MCF 10A (cell line): ENCODE results near the gene ANKRD6. TPM values are rescaled to one million over a fixed set of nuclear protein-coding genes. Genes with fewer than 3 reads are reported as not detected.

ENCODE experiments used
- BruUV-seq: library from RNA; stranded (reverse); fragments of 400-500 nt; replicated peaks from 2 replicates; lab custom pipeline; 2021; lab: Mats Ljungman, UMichigan
- CTCF ChIA-PET: fragments of 300-600 bp; sonication (Branson Sonifier 250); formaldehyde crosslinking; extraction: SDS; loops from one replicate; lab custom pipeline; 2021; ENCODE audit warnings: antibody characterized with exemption, inconsistent platforms; lab: Yijun Ruan, JAX
- POLR2A ChIA-PET: fragments of 300-600, 350-650 bp; sonication (Branson Sonifier 250); formaldehyde crosslinking; extraction: SDS; loops from one replicate; lab custom pipeline; 2020; ENCODE audit warnings: antibody characterized with exemption, inconsistent platforms; lab: Yijun Ruan, JAX
- DNase-seq: peaks from one replicate; pipeline ENCODE4 v3.0.0-alpha.2; 2018; ENCODE audit not compliant: unreplicated experiment
- H3K27ac Mint-ChIP-seq: one replicate; pipeline ENCODE4 v1.8.0; 2022; ENCODE audit warnings: mild to moderate bottlenecking, low read depth, mixed read lengths; ENCODE audit not compliant: unreplicated experiment
- H3K27me3 Mint-ChIP-seq: one replicate; pipeline ENCODE4 v1.8.0; 2022; ENCODE audit warnings: mixed read lengths; ENCODE audit not compliant: insufficient read depth, unreplicated experiment
- H3K36me3 Mint-ChIP-seq: one replicate; pipeline ENCODE4 v1.8.0; 2022; ENCODE audit warnings: mild to moderate bottlenecking, moderate library complexity, mixed read lengths; ENCODE audit not compliant: insufficient read depth, unreplicated experiment
- H3K4me1 Mint-ChIP-seq: one replicate; pipeline ENCODE4 v1.8.0; 2022; ENCODE audit warnings: mixed read lengths; ENCODE audit not compliant: insufficient read depth, unreplicated experiment
- H3K4me3 Mint-ChIP-seq: one replicate; pipeline ENCODE4 v1.8.0; 2022; ENCODE audit warnings: mild to moderate bottlenecking, moderate library complexity, mixed read lengths; ENCODE audit not compliant: unreplicated experiment
- H3K9me3 Mint-ChIP-seq: one replicate; pipeline ENCODE4 v1.8.0; 2022; ENCODE audit warnings: mixed read lengths; ENCODE audit not compliant: unreplicated experiment
- CTCF ChIP-seq: fragments of 200-600 bp; IDR thresholded peaks from one replicate; pipeline ENCODE4 v1.8.0; 2022; ENCODE audit warnings: antibody characterized with exemption, mild to moderate bottlenecking; ENCODE audit not compliant: unreplicated experiment
- intact Hi-C: fragments of 100-400 bp; cut with micrococcal nuclease; formaldehyde crosslinking; loops from 2 replicates; pipeline ENCODE4 v1.14.1; 2022
- total RNA-seq: library from RNA; stranded (reverse); gene quantifications from 2 replicates; pipeline ENCODE4 v1.2.3, GENCODE V29; 2022

ANKRD6 gene
- total RNA-seq, 1 experiment from 2014 or later: 2.1 TPM

DNA sequence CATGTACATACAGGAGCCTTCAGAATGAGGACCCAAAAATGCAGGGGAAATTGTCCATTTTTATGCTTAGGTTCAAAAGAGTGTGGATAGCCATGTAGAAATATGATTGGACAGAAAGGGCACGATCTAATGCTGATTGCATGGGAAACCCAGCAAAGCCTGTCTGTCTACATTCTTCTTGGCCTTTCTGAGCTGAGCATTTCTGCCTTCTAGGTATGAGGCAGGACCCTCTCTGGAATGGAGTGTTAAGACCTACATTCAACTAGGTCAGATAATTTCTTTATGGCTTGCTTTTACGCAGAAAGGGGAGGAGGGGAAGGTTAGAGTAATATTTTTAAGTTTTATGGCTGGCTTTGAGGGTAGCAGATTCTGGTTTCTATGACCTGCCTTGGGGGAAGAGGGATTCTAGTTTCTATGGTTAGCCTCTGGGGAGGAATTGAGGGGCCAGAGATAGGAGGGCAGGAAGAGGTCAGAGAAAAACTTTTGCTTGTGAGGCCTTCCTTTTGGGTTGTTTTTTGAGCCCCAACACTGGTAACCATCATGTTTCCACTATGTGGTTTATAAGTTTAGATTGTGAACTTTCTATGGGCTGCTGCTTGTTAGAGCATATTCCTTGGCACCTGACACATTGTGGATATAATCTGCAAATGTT, 142.1 kb downstream of the ANKRD6 start:
- intact Hi-C loops: no loop called here
- ChIA-PET CTCF (interaction anchor here (0.6 kb wide), 1 partner anchor 79 kb away, joined by 3 read pairs; no protein-coding TSS in a partner anchor), POLR2A (no interaction called here)
- Mint-ChIP-seq H3K27me3 (peaks cover 48% of the 10 kb centered on the region), H3K27ac (no peak overlapping the region), H3K9me3 (no peaks in the 10 kb centered on the region), H3K4me3 (no peak overlapping the region), H3K36me3 (no peaks in the 10 kb centered on the region), H3K4me1 (no peaks in the 10 kb centered on the region)
- TF ChIP-seq CTCF: no peak
- BruUV-seq: no TSS peak
- no peak for DNase-seq

DNA sequence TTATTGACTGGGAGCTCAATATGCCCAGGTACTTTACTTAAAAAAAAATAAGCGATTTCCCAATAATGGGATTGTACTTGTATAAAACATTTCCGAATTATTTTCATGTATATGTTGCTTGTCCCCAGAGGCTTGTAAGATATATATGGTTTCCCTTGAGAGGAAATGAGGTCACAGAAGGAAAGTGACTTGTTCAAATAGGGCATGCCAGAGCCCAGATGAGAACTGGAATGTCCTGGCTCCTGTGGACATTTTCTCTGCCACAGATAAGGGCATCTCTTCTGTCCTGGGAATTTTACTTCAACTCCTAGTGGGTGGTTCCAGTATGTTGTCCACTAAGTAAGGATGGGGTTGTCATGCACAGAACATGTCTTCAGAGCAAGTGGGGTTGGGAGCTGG, 142.6 kb downstream of the ANKRD6 start:
- CTCF ChIA-PET: no interaction called here
- no peaks in the 10 kb centered on the region for H3K36me3 Mint-ChIP-seq

GRCh38 chr6:89580997-89581666, 148.2 kb downstream of the ANKRD6 start:
- no peaks in the 10 kb centered on the region for H3K9me3 Mint-ChIP-seq
- intact Hi-C loops: no loop called here
- H3K36me3 Mint-ChIP-seq: no peaks in the 10 kb centered on the region
- H3K4me3 Mint-ChIP-seq: no peak overlapping the region
- CTCF ChIA-PET: interaction anchor here (0.6 to 1.6 kb wide), 3 partner anchors 17 to 212 kb away, joined by 3 to 4 read pairs (median 3); no protein-coding TSS in a partner anchor
- H3K27me3 Mint-ChIP-seq: peaks cover 45% of the 10 kb centered on the region
- no peak for DNase-seq
- no peak overlapping the region for H3K27ac Mint-ChIP-seq
- no peaks in the 10 kb centered on the region for H3K4me1 Mint-ChIP-seq
- POLR2A ChIA-PET: no interaction called here
- no peak for TF ChIP-seq CTCF
- BruUV-seq: no TSS peak

More for the DNA sequence above, 142.6 kb downstream of the ANKRD6 start:
- DNase-seq: no peak
- POLR2A ChIA-PET: no interaction called here
- no TSS peak for BruUV-seq
- TF ChIP-seq CTCF: no peak
- H3K27ac Mint-ChIP-seq: no peak overlapping the region
- H3K4me1 Mint-ChIP-seq: no peaks in the 10 kb centered on the region
- intact Hi-C loops: no loop called here
- no peaks in the 10 kb centered on the region for H3K9me3 Mint-ChIP-seq
- peaks cover 48% of the 10 kb centered on the region for H3K27me3 Mint-ChIP-seq
- H3K4me3 Mint-ChIP-seq: no peak overlapping the region

- Mint-ChIP-seq H3K27ac (no peak overlapping the region), H3K4me1 (no peaks in the 10 kb centered on the region), H3K9me3 (no peaks in the 10 kb centered on the region), H3K36me3 (no peaks in the 10 kb centered on the region), H3K4me3 (no peak overlapping the region), H3K27me3 (peaks cover 39% of the 10 kb centered on the region)
- ChIA-PET POLR2A (no interaction called here), CTCF (interaction anchor here (0.6 to 1.6 kb wide), 2 partner anchors 28 to 213 kb away, joined by 3 read pairs; no protein-coding TSS in a partner anchor)
- no peak for DNase-seq
- intact Hi-C loops: no loop called here
- BruUV-seq: no TSS peak
- no peak for TF ChIP-seq CTCF
Observed at GRCh38 chr6:89581689-89582088, 148.7 kb downstream of the ANKRD6 start.
